Nephron progenitor cell (in vitro differentiated cells): ENCODE measurements around the gene NR1H4.

Source experiments
- DNase-seq: peaks from one replicate; pipeline ENCODE4 v3.0.0; 2021
- H3K27ac Mint-ChIP-seq: 2 replicates; pipeline ENCODE4 v1.8.0; 2021; ENCODE audit warnings: mild to moderate bottlenecking, moderate library complexity, mixed read lengths
- H3K27me3 Mint-ChIP-seq: 2 replicates; pipeline ENCODE4 v1.8.0; 2021; ENCODE audit warnings: mild to moderate bottlenecking, low read depth, mixed read lengths; ENCODE audit not compliant: poor library complexity
- H3K36me3 Mint-ChIP-seq: 2 replicates; pipeline ENCODE4 v1.8.0; 2021; ENCODE audit warnings: low read depth, mixed read lengths
- H3K4me1 Mint-ChIP-seq: 2 replicates; pipeline ENCODE4 v1.8.0; 2021; ENCODE audit warnings: mixed read lengths
- H3K4me3 Mint-ChIP-seq: 2 replicates; pipeline ENCODE4 v1.8.0; 2021; ENCODE audit warnings: mild to moderate bottlenecking, moderate library complexity, mixed read lengths
- H3K9me3 Mint-ChIP-seq: 2 replicates; pipeline ENCODE4 v1.8.0; 2021; ENCODE audit warnings: mild to moderate bottlenecking, moderate library complexity, mixed read lengths
- TF ChIP-seq, protein P1 (sequence below): fragments of 200-600 bp; sonication (generic); IDR thresholded peaks from 2 replicates; pipeline ENCODE4 v1.5.0; 2021; ENCODE audit warnings: antibody characterized with exemption

The NR1H4 gene

DNA sequence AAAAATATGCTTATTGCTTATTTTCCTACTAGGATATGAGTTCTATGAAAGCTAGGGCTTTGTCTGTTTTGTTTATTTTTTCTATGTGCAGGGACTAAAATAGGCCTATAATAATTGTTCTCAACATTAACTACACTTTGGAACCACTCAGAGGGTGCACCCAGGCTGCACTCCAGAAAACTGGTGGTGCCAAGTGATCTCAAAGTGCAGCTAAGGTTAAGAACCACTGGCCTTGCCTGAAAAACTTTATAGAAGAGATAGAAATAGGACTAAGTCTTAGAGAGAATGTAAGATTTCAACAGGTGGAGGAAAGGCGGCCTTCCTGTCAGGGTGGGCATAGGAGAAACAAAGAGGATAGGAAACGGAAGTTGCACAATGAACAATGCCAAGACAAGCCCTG, 37.7 kb upstream of the NR1H4 start:
- TF ChIP-seq, protein P1, sequence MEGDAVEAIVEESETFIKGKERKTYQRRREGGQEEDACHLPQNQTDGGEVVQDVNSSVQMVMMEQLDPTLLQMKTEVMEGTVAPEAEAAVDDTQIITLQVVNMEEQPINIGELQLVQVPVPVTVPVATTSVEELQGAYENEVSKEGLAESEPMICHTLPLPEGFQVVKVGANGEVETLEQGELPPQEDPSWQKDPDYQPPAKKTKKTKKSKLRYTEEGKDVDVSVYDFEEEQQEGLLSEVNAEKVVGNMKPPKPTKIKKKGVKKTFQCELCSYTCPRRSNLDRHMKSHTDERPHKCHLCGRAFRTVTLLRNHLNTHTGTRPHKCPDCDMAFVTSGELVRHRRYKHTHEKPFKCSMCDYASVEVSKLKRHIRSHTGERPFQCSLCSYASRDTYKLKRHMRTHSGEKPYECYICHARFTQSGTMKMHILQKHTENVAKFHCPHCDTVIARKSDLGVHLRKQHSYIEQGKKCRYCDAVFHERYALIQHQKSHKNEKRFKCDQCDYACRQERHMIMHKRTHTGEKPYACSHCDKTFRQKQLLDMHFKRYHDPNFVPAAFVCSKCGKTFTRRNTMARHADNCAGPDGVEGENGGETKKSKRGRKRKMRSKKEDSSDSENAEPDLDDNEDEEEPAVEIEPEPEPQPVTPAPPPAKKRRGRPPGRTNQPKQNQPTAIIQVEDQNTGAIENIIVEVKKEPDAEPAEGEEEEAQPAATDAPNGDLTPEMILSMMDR: no peak
- Mint-ChIP-seq H3K9me3 (no peaks in the 10 kb centered on the region), H3K36me3 (no peaks in the 10 kb centered on the region), H3K27me3 (no peaks in the 10 kb centered on the region), H3K27ac (no peak overlapping the region), H3K4me3 (no peak overlapping the region), H3K4me1 (no peaks in the 10 kb centered on the region)
- DNase-seq: no peak

DNA sequence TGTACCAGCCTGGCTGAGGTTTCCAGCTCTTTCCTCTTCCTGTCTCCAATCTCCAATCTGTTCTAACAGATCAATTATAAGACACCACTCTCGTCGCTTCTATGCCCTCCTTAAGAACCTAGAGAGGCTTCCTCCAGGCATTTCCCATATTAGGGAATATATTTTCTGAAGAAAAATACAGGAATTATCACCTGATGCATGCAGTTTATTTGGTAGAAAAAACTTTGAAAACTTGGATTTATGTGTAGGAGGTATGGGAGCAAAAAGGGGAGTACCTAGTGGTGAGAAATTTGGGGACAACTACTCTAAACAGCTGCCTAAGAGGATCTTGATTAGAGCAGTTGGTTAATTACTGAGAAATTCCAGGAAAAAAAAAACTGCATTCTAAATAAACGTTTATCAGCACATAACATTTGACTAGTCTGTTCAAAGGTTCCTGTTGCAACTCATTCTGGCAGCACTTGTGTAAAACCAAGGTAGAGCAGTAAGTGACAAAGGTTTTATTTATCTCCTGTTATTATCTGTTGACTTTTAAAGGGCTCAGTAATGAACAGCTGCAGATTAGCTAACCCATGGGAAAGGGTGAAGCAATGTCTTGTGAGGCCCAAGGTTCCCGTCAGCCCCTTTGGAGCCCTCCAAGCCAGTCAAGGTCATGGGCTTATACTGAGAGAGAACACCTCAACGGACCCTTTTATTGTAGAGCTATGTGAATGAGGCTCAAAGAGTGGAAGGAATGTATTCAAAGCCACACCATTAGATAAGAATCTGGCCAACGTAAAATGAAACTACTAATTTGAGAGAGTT, 36.4 kb upstream of the NR1H4 start:
- H3K4me1 Mint-ChIP-seq: no peaks in the 10 kb centered on the region
- TF ChIP-seq, protein P1: no peak
- DNase-seq: no peak
- no peaks in the 10 kb centered on the region for H3K36me3 Mint-ChIP-seq
- H3K27me3 Mint-ChIP-seq: peaks cover 4% of the 10 kb centered on the region
- H3K9me3 Mint-ChIP-seq: no peaks in the 10 kb centered on the region
- H3K4me3 Mint-ChIP-seq: no peak overlapping the region
- no peak overlapping the region for H3K27ac Mint-ChIP-seq

DNA sequence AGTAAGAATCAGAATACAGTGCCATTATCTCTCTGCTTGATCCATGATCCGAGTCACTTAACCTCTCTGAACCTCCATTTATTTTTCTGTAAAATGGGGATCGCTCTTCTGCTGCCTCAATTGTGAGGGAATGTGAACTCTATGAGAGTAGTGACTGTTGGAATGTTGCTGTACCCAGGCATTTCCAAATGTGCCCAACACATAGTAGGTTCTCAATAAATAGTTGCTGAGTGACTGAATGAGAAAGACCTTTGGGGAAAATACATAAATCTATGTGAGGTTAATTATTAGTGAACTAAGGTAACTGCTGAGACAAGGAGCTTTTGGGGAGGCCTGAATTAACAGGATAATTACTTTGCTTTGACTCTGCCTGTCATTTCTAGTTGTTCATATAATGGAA, 33.9 kb upstream of the NR1H4 start:
- Mint-ChIP-seq H3K9me3 (no peaks in the 10 kb centered on the region), H3K36me3 (no peaks in the 10 kb centered on the region), H3K4me1 (no peaks in the 10 kb centered on the region), H3K27me3 (peaks cover 4% of the 10 kb centered on the region), H3K4me3 (no peak overlapping the region), H3K27ac (no peak overlapping the region)
- no peak for DNase-seq
- TF ChIP-seq, protein P1: no peak

DNA sequence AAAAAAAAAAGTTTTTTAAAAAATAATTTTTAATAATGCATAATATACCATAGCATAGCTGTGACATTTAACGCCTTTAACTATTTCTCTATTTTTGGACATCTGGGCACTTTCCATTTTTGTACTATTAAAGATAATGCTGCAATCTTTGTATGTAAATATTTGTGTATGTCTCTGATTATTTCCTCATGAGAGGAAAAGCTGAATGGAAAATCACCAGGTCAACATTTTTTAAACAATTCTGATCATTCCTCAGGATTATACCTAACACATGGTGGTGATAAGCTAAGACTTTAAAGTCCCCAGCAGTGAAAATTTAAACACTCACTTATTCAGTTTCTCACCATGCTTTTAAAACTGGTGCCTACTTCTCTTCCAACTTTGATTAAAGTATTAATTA, 31.3 kb upstream of the NR1H4 start:
- DNase-seq: no peak
- Mint-ChIP-seq H3K4me1 (no peaks in the 10 kb centered on the region), H3K27ac (no peak overlapping the region), H3K27me3 (peaks cover 4% of the 10 kb centered on the region), H3K9me3 (no peaks in the 10 kb centered on the region), H3K4me3 (no peak overlapping the region), H3K36me3 (no peaks in the 10 kb centered on the region)
- TF ChIP-seq, protein P1: no peak

DNA sequence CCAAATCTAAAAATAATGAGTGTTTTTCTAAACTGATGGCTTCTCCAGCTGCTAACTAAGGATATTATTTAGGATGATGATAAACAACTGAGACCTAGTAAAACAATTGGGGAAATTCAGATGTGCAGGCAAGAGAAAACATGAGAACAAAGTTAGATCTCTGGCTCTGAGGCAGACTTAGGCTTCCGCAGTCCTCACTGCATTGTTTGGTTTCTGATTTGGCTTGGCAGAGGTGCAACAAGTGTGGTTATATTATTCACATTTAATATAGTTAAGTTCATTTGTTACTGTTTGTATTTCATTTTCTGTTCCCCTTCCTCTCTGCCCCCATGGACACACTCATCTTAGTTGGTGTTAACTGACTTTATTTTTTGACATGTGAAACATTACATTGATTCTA, 30.2 kb upstream of the NR1H4 start:
- TF ChIP-seq, protein P1: no peak
- Mint-ChIP-seq H3K36me3 (no peaks in the 10 kb centered on the region), H3K9me3 (no peaks in the 10 kb centered on the region), H3K4me1 (no peaks in the 10 kb centered on the region), H3K27me3 (peaks cover 4% of the 10 kb centered on the region), H3K27ac (no peak overlapping the region), H3K4me3 (no peak overlapping the region)
- DNase-seq: no peak

DNA sequence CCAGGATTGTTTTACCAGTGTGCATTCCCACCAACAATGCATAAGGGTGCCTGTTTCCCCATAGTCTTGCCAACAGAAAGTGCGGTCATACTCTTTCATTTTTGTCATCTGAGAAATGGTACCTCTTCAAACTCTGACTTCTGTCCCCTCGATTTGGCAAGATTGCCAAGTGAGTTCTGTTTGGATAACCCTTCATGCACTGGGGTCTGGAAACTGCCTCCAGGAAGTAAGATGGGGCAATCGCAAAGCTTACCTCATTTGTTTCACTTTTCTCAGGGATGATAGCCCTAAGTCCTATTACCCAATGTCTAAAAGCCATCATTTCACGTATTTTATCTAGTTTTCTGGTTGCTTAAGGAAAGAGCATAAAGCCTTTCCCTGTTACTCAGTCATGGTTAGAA, 28.6 kb upstream of the NR1H4 start:
- H3K9me3 Mint-ChIP-seq: no peaks in the 10 kb centered on the region
- no peak for DNase-seq
- no peaks in the 10 kb centered on the region for H3K36me3 Mint-ChIP-seq
- no peak overlapping the region for H3K27ac Mint-ChIP-seq
- TF ChIP-seq, protein P1: no peak
- peaks cover 10% of the 10 kb centered on the region for H3K27me3 Mint-ChIP-seq
- no peak overlapping the region for H3K4me3 Mint-ChIP-seq
- H3K4me1 Mint-ChIP-seq: no peaks in the 10 kb centered on the region
